ENCODE results near the gene SGO2. TPM values are rescaled to one million over a fixed set of nuclear protein-coding genes. Genes with fewer than 3 reads are reported as not detected.

SGO2 gene
- total and polyA plus RNA-seq, 9 of the 15 experiments (the other 6 are each of a cell fraction or from before 2014, with no cell fraction given): 14.5 to 25.9 (median 16.6) TPM

DNA sequence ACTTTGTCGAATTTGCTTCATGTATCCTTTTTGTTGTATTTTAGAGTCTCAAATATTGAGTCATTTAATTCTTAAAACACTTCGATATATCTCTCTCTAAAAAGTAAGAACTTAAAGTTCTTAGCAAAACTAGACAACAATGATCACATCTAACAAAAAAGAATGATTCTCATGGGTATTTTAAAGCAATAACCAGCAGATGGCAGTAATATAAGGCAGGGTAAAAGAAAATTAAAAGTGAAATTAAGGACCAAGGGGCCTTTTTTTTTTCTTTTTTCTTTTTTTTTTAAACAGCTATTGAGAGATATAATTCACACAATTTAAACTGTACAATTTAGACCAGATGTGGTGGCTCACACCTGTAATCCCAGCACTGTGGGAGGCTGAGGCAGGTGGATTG lies 50.0 kb downstream of the SGO2 start:
- TF ChIP-seq ZBTB26 (CRISPR knock-in tag; IDR thresholded peaks at IDR 0.05) (no peak), CTCF (IDR thresholded peaks at IDR 0.05 in 2 of 3, conservative IDR thresholded peaks at IDR 0.05 in 1 of 3; ENCODE audit: insufficient read depth in 2 of 3, low read depth in 1 of 3, low read length in 3 of 3) (peak; percentile 6 to 44 (median 13); a peak in 3 of 6 replicates), RAD21 (CRISPR knock-in tag; conservative IDR thresholded peaks at IDR 0.05 in 1 of 2, IDR thresholded peaks at IDR 0.05 in 1 of 2) (peak in 1 of 2 experiments; percentile 30; a peak in 1 of 4 replicates)
- H3K4me3 ChIP-seq: no peak overlapping the region
- H4K20me1 ChIP-seq (replicated peaks; ENCODE audit: control insufficient read depth, insufficient read depth, low read length): no peaks in the 10 kb centered on the region
- no peak overlapping the region for H3K27ac ChIP-seq (ENCODE audit: extremely low read depth, low read depth, low read length)
- H2AFZ ChIP-seq (ENCODE audit: low read depth, low read length): no peak overlapping the region
- peaks cover 12% of the 10 kb centered on the region; the same call in 2 of the 3 replicates for H3K36me3 ChIP-seq (ENCODE audit: control insufficient read depth, insufficient read depth, low read length)
- no peak overlapping the region for H3K4me2 ChIP-seq (ENCODE audit: insufficient read depth, low read length)
- no peak for FAIRE-seq
- intact Hi-C loops (cut with micrococcal nuclease): loop anchor here (2.0 kb wide), 1 partner anchor 127 kb away; no protein-coding TSS in a partner anchor
- CTCF ChIA-PET (ENCODE audit: low intra/inter-chr PET ratio): interaction anchor here (0.7 to 1.1 kb wide), 4 partner anchors 94 to 555 kb away, joined by 3 to 7 read pairs (median 4); no protein-coding TSS in a partner anchor
- in situ Hi-C loops (cut with MboI): no loop called here
- 32% methylated on average over 2 of the region's 2 CpGs for WGBS (ENCODE audit: insufficient coverage, low coverage, missing lambda C conversion rate)
- no peak for DNase-seq (ENCODE audit: extremely low read depth in 1 of 4, low spot score in 3 of 4)
- POLR2A ChIA-PET: no interaction called here
- no peak for ATAC-seq
- H3K4me1 ChIP-seq (replicated peaks in 1 of 2; ENCODE audit: control insufficient read depth in 2 of 2, insufficient read depth in 2 of 2, low read length in 2 of 2): no peaks in the 10 kb centered on the region
- H3K9me3 ChIP-seq (replicated peaks; ENCODE audit: control insufficient read depth, insufficient read depth, low read depth, low read length): no peaks in the 10 kb centered on the region
- H3K9ac ChIP-seq (ENCODE audit: insufficient read depth in 1 of 2, low read depth in 2 of 2, low read length in 2 of 2): no peak overlapping the region
- no peaks in the 10 kb centered on the region for H3K9me1 ChIP-seq (ENCODE audit: control insufficient read depth, insufficient read depth, low read length)
- H3K27me3 ChIP-seq (ENCODE audit: control insufficient read depth in 2 of 2, insufficient read depth in 2 of 2, low read length in 2 of 2): no peaks in the 10 kb centered on the region
- no peaks in the 10 kb centered on the region for H3K79me2 ChIP-seq (ENCODE audit: control insufficient read depth, insufficient read depth, low read length)
- no TSS peak for BruUV-seq (replicated peaks)

Data from K562 (cell line).